AG09319 (cell line): ENCODE results near the gene DHRS7B.

Source experiments
- DNase-seq: peaks from one replicate; pipeline ENCODE4 v3.0.0-alpha.2; 2010; ENCODE audit warnings: low read depth; ENCODE audit errors: extremely low read depth
- CTCF ChIP-seq: IDR thresholded peaks from 2 replicates; pipeline ENCODE4 v1.5.1; 2011; ENCODE audit warnings: low read depth, mild to moderate bottlenecking, inconsistent platforms, low read length, moderate library complexity

The DHRS7B gene

DNA sequence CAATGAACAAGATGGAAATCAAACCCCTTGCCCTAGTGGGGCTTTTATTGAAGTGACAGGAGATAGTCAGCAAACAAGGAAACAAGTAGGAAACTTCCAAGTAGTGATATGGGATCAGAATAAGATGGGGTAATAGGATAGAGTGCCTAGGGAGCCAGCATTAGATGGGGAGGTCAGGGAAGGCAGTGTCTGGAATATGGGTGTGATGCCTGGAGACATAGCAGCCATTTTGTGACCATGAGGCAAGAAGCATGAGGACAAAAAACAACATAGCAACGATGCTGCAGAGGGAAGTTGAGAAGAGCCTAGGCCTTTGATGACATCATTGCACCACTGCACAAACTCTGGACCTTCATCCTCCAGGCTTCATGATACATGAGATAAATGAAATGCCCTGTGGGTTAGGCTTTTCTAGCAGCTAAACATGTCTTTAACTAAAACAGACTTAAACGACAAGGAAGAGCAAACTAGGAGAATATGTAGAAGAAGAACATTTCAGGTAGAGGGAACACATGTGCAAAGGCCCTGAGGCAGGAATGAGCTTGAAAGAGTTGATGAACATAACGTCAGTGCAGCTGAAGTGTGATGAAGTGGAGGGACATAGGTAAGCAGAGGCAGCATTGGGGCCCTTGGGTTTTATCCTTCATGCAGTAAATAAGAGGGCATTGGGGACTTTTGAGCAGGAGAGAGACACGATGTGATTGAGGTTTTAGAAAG is 105.4 kb downstream of the DHRS7B start:
- TF ChIP-seq CTCF = no peak
- no peak for DNase-seq

DNA sequence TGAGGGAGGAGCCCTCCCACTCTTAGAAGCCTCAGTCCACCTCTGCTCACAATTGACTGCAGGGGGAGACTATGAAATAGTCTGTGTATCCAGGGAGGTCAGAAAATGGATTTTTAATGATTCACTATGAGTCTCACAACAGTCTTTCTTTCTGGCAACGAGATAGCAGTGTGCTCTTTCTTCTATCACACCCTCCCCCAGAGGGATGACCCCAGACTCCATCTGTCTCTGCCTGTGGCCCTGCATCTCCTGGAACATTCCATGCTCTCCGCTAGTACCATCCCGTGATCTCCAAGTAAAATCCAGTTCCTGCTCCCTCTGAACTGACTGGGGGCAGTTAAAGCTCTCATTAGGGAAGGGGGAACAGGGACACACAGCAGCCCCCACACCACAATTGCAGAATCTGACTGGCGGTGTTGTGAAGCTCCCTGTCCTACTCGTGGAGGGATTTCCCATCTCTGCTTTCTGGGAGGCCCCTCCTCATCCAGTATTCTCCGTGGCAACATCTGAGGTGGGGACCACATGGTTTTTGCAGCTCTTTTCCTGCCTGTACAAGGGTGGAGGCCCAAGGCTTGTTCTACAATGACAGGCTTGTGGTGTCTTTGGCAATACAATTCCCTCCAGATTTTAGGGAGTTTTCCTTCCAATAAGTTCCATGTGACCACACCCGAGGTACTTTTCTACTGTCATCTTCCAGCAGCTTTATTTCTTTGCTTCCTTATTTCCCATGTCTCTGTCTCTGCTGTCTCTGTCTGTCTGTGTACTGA is 107.0 kb downstream of the DHRS7B start:
- no peak for TF ChIP-seq CTCF
- DNase-seq = no peak

- DNase-seq = no peak
- TF ChIP-seq CTCF = no peak
These were observed 109.2 kb downstream of the DHRS7B start for GRCh38 chr17:21235921-21236320.

- TF ChIP-seq CTCF = peak; percentile 43
- DNase-seq = no peak
These were observed 113.1 kb downstream of the DHRS7B start for GRCh38 chr17:21239680-21240368.

DNA sequence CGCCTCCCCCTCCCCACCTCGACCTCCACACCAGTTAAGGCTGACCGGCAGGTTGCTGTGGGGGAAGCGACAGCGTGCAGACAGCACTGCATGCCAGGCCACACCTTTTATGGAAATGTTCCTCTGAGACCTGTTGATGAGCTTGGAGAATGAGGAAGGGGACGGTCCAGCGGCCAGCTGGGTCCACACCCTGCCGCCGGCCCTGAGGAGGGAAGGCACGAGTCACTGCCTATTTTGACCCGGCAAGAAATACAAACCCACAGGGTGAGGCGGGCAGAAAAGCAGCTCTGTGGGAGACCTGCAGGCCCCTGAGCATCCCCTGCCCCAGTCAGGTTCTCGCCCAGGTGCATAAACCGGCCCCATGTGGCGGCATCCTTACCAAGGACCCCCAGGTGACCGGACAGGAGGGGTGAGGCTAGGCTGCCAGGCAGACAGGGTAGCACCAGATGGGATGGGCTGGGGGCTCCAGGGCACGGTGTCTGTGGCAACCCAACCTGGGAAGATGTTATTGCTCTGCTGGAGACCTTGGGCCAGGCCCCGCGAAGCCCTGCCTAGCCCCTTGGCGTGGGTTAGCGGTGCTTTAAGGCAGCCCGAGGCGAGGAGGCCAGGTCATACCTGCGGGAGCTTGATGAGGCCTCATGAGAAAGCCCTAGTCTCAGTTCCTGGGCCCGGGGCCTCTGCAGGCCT is 113.7 kb downstream of the DHRS7B start:
- no peak for TF ChIP-seq CTCF
- no peak for DNase-seq
